Endothelial cell (in vitro differentiated cells): ENCODE results near the gene VWF. TPM values are rescaled to one million over a fixed set of nuclear protein-coding genes. Genes with fewer than 3 reads are reported as not detected.

Experiments
- DNase-seq: peaks from one replicate; pipeline ENCODE4 v3.0.0; 2021; ENCODE audit warnings: low spot score
- H3K27ac Mint-ChIP-seq: one replicate; pipeline ENCODE4 v1.8.0; 2021; ENCODE audit warnings: mixed read lengths, inconsistent platforms; ENCODE audit not compliant: unreplicated experiment
- H3K27me3 Mint-ChIP-seq: one replicate; pipeline ENCODE4 v1.8.0; 2021; ENCODE audit warnings: mild to moderate bottlenecking, moderate library complexity, mixed read lengths, inconsistent platforms; ENCODE audit not compliant: unreplicated experiment
- H3K36me3 Mint-ChIP-seq: one replicate; pipeline ENCODE4 v1.8.0; 2021; ENCODE audit warnings: mild to moderate bottlenecking, low read depth, mixed read lengths, inconsistent platforms; ENCODE audit not compliant: unreplicated experiment
- H3K4me1 Mint-ChIP-seq: one replicate; pipeline ENCODE4 v1.8.0; 2021; ENCODE audit warnings: mild to moderate bottlenecking, mixed read lengths, inconsistent platforms; ENCODE audit not compliant: unreplicated experiment
- H3K4me3 Mint-ChIP-seq: one replicate; pipeline ENCODE4 v1.8.0; 2021; ENCODE audit warnings: mild to moderate bottlenecking, mixed read lengths, inconsistent platforms; ENCODE audit not compliant: unreplicated experiment
- H3K9me3 Mint-ChIP-seq: one replicate; pipeline ENCODE4 v1.8.0; 2021; ENCODE audit warnings: mixed read lengths, inconsistent platforms; ENCODE audit not compliant: unreplicated experiment
- CTCF ChIP-seq: fragments of 200-600 bp; sonication (generic); IDR thresholded peaks from one replicate; pipeline ENCODE4 v1.5.0; 2021; ENCODE audit warnings: antibody characterized with exemption; ENCODE audit not compliant: unreplicated experiment
- total RNA-seq: library from RNA; stranded (reverse); fragmentation: NEBNext Ultra II Directional; extraction: Animal tissue kit (Norgen Biotek cat#: 25700); gene quantifications from one replicate; pipeline ENCODE4 v1.2.1, GENCODE V29; 2021; ENCODE audit not compliant: unreplicated experiment

Gene VWF
- total RNA-seq, 1 donor from 2014 or later: 56.0 TPM

GRCh38 chr12:6066651-6067050 is 57.8 kb downstream of the VWF start:
- Mint-ChIP-seq H3K27ac (no peak overlapping the region), H3K4me1 (peaks cover 8% of the 10 kb centered on the region), H3K27me3 (peaks cover 13% of the 10 kb centered on the region), H3K36me3 (peaks cover 7% of the 10 kb centered on the region), H3K4me3 (no peak overlapping the region), H3K9me3 (no peaks in the 10 kb centered on the region)
- TF ChIP-seq CTCF: no peak
- DNase-seq: no peak

DNA sequence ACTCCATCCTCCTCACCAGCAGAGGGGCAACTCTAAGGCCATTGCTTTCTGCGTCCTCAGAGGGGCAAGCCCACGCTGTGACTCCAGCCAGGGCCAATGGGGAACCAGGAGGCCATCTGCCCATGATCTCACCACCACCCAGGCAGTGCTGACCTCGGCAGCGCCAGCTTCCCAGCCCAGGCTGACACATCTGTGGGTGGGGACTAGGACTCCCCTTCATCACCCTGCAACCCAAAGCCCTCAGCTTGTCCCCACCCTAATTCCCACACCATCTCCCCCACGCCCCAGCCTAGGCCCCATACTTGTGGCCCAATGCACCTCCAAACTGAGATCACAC is 58.6 kb downstream of the VWF start:
- DNase-seq: no peak
- Mint-ChIP-seq H3K36me3 (peaks cover 7% of the 10 kb centered on the region), H3K4me1 (peaks cover 8% of the 10 kb centered on the region), H3K27ac (no peak overlapping the region), H3K9me3 (no peaks in the 10 kb centered on the region), H3K27me3 (peaks cover 13% of the 10 kb centered on the region), H3K4me3 (no peak overlapping the region)
- TF ChIP-seq CTCF: no peak

- Mint-ChIP-seq H3K27me3 (peaks cover 13% of the 10 kb centered on the region), H3K9me3 (no peaks in the 10 kb centered on the region), H3K4me3 (no peak overlapping the region), H3K27ac (no peak overlapping the region), H3K36me3 (peaks cover 7% of the 10 kb centered on the region), H3K4me1 (peaks cover 8% of the 10 kb centered on the region)
- no peak for DNase-seq
- TF ChIP-seq CTCF: no peak
Observed at GRCh38 chr12:6065131-6065862, 59.2 kb downstream of the VWF start.

DNA sequence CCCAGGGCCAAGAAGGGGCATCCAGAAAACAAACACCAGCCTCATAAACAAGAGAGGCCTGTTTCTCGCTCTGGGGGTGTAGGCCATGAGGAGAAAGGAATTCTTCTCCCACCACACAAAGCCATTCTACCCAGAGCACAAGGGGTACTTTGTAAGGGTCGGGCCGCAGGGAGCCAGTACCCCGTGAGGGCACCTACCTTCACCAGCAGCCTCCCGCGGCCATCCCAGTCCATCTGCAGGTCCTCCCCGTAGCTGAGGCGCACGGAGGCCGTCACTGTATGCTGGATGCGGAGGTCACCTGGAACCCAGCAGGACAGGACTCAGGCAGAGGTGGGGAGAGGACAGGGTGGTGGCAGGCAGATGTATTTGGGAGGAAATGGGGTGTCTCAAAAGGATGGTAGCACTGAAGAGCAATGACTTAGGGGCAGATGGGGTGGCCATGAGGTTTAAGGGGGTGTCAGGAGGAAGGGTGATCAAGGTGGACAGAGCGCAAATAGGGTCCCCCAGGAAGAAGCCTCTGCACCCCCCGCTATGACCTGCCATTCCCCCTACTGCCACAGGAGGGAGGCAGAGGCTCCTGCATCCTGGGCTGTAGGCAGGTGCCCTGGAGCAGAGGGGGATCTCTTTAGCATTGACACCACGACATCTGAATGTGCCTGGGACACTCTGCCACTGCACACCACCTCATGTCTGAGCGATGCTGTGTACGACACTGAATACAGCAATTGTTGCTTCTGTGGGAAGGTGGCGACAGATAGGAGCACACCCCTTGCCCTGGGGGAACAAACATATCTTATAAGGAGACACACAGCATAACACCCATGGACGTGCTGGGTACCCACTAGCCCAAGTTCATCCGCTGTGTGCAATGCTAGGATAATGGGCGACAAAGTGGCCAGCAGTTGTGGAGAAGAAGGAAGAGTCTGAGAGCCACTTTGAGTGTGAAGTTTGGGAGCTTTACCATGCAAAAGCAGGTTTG is 61.4 kb downstream of the VWF start:
- peak; percentile 68 for DNase-seq
- Mint-ChIP-seq H3K4me1 (peaks cover 6% of the 10 kb centered on the region), H3K27ac (no peak overlapping the region), H3K9me3 (no peaks in the 10 kb centered on the region), H3K27me3 (peaks cover 11% of the 10 kb centered on the region), H3K4me3 (no peak overlapping the region), H3K36me3 (peaks cover 7% of the 10 kb centered on the region)
- peak; percentile 75 for TF ChIP-seq CTCF

GRCh38 chr12:6062395-6062756 is 62.1 kb downstream of the VWF start:
- H3K27ac Mint-ChIP-seq: no peak overlapping the region
- H3K4me1 Mint-ChIP-seq: peaks cover 4% of the 10 kb centered on the region

More at GRCh38 chr12:6062395-6062756, 62.1 kb downstream of the VWF start:
- TF ChIP-seq CTCF: no peak
- Mint-ChIP-seq H3K36me3 (peaks cover 7% of the 10 kb centered on the region), H3K9me3 (no peaks in the 10 kb centered on the region), H3K4me3 (no peak overlapping the region), H3K27me3 (peaks cover 7% of the 10 kb centered on the region)
- no peak for DNase-seq
